ENCODE results near the gene CTRB2. TPM values are rescaled to one million over a fixed set of nuclear protein-coding genes. Genes with fewer than 3 reads are reported as not detected.

Gene CTRB2
- total and polyA plus RNA-seq, 4 donors = 0.09 to 0.33 TPM; not detected in 2

- TF ChIP-seq REST (IDR thresholded peaks at IDR 0.05) = no peak
These were observed 18.0 kb downstream of the CTRB2 start (continued) for GRCh38 chr16:75188832-75189477.

GRCh38 chr16:75181630-75182029 lies 25.3 kb downstream of the CTRB2 start:
- H3K36me3 ChIP-seq (ENCODE audit: control insufficient read depth in 4 of 4, insufficient read depth in 3 of 4, low read depth in 1 of 4, low read length in 3 of 4) = no peaks in the 10 kb centered on the region
- no peak overlapping the region for H3K4me3 ChIP-seq (ENCODE audit: low read depth in 1 of 3, low read length in 3 of 3)
- TF ChIP-seq FOXA1 (IDR thresholded peaks at IDR 0.05) (no peak), REST (IDR thresholded peaks at IDR 0.05) (no peak), MAX (IDR thresholded peaks at IDR 0.05) (no peak), HNF4G (IDR thresholded peaks at IDR 0.05) (no peak), YY1 (IDR thresholded peaks at IDR 0.05) (no peak), RXRA (IDR thresholded peaks at IDR 0.05) (no peak), FOXA2 (IDR thresholded peaks at IDR 0.05) (no peak), CTCF (IDR thresholded peaks at IDR 0.05; ENCODE audit: low read depth, low read length, missing input control) (no peak), TAF1 (conservative IDR thresholded peaks at IDR 0.05) (no peak), RAD21 (IDR thresholded peaks at IDR 0.05) (no peak), ATF3 (IDR thresholded peaks at IDR 0.05) (no peak), HNF4A (conservative IDR thresholded peaks at IDR 0.05) (no peak)
- no peaks in the 10 kb centered on the region for H3K27me3 ChIP-seq (ENCODE audit: control insufficient read depth in 4 of 4, insufficient read depth in 4 of 4, low read length in 3 of 4)
- H3K27ac ChIP-seq (ENCODE audit: low read depth in 1 of 2, low read length in 2 of 2) = no peak overlapping the region
- no peaks in the 10 kb centered on the region for H3K4me1 ChIP-seq (ENCODE audit: control insufficient read depth in 4 of 4, insufficient read depth in 4 of 4, low read length in 3 of 4)
- H3K9me3 ChIP-seq (ENCODE audit: control insufficient read depth in 4 of 4, low read length in 3 of 4) = peaks cover 0 to 4% (median 3%) of the 10 kb centered on the region in 4 donors
- DNase-seq (ENCODE audit: low spot score) = no peak
- no peak overlapping the region for H3K9ac ChIP-seq (ENCODE audit: low read depth in 1 of 2, low read length in 2 of 2)
- 38% methylated on average over 3 of the region's 3 CpGs for WGBS

Data from liver (tissue), 9 donors.